HG02798 (cell line): ENCODE measurements around the gene RNF40.

ENCODE experiments used
- ATAC-seq: cut with Tn5 transposase; IDR thresholded peaks from one replicate; pipeline ENCODE4 v1.9.1; 2021; ENCODE audit warnings: mild to moderate bottlenecking; ENCODE audit not compliant: unreplicated experiment, poor library complexity

The RNF40 gene

GRCh38 chr16:30780021-30780420, 17.9 kb downstream of the RNF40 start:
- no peak for ATAC-seq

GRCh38 chr16:30780549-30780948, 18.4 kb downstream of the RNF40 start:
- ATAC-seq, result no peak

- no peak for ATAC-seq
These were observed 20.6 kb downstream of the RNF40 start for GRCh38 chr16:30782486-30783279.

DNA sequence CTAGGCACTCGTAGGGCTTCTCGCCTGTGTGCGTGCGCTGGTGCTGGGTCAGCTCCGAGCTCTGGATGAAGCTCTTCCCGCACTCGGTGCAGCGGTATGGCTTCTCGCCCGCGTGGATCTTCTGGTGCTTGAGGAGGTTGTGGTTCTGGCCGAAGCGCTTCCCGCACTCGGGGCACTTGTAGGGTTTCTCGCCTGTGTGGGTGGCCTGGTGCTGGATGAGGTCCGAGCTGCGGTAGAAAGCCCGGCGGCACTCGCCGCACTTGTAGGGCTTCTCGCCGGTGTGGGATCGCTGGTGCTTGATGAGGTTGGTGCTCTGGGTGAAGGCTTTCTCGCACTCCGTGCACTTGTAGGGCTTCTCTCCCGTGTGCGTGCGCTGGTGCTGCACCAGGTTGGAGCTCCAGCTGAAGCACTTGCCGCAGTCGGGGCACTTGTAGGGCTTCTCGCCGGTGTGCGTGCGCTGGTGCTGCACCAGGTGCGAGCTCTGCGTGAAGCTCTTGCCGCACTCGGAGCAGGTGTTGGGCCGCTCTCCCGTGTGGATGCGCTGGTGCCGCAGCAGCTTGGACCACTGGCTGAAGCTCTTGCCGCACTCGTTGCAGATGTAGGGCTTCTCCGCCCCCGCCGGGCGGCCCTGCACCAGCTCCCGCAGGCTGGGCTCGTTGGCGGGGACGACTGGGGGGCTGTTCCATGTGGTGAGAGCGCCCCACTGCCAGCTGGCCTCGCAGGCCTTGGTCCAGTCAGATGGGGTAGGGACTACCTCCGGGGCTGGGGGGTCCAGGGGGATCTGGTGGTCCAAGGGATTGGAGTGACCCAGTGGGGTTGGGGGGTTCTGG, 21.4 kb downstream of the RNF40 start:
- ATAC-seq, result no peak

DNA sequence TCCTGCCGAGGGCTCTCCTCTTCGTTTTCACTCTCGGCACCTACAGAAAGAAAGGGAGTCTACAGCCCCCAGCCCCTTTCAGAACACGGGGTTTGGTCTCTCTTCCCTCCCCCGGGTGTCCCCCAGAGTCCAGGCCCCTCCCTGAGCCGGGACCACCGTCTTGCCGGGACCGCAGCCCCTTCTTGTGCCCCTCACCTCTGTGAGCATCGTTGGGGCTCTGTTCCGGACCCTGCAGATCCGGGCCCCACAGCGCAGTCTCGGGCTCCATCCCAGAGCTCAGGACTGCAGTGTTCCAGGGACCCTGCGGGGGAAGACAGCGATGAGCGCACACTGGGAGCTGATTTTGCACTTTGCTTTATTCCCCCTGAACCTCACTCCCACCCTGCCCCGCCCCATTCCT, 22.1 kb downstream of the RNF40 start:
- no peak for ATAC-seq

- no peak for ATAC-seq
These were observed 23.3 kb downstream of the RNF40 start for GRCh38 chr16:30785126-30786106.

GRCh38 chr16:30786115-30786935, 24.2 kb downstream of the RNF40 start:
- no peak for ATAC-seq

- ATAC-seq, result no peak
These were observed 25.0 kb downstream of the RNF40 start, which contains the start of gene ZNF629 for GRCh38 chr16:30786936-30787612. TSS of gene ZNF629 (minus strand) at chr16:30787205. CDS start at chr16:30784482, 2,723 bp downstream.

DNA sequence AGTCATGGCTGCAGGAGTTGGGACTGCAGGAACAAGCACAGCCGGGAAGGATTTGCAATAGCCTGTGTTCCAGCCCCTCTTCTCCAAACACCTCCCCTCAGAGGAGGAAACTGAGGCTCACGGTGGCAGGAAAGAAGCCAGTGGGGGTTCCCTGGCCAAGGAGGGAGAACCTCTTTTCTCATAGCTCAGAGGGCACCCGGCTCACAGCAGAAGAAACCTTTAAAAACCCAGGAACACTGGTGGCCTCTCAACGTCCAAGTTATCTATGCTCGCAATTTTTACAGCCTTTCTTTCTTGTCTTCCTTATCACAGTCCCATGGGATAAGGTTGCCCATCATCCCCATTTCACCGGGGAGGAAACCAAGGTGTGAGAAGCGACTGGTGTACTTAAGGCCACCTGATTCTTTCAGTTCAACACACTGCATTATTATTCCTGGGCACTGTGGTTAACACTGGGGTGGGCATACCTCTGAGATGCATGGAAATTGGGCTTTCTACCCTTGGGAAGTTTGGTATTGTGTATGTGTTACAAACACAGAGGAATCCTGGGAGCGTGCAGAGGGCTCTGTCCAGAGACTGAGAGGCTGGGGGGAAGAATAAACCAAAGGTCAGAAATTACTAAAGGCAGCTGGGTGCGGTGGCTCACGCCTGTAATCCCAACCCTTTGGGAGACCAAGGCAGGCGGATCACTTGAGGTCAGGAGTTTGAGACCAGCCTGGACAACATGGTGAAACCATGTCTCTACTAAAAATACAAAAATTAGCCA, 25.7 kb downstream of the RNF40 start:
- ATAC-seq, result no peak

DNA sequence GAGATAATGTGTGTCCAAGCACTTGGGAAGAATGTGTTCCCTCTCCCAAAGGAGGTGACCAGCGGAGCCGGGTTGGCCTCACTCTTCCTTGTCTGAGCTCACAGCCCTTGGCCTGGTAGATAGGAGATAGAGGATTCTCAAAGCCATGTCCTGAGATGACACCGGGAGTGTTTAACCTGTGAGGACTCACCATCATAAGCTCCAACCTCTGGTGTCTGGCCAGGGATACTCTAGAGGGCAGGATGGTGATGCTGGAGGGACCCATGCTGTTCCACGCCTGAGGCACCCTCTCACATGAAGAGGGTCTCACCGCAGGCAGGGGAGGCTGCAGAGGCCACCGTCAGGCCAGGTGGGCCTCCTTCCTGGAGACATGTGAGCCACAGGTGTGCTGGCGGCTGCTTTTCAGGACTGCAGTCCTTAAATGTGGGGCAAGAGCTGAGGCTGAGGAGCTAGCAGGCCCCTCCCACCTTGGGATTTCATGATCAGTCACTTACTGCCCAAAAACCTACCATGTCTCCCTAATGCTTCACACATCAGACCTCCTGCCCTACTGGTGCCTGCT, 31.5 kb downstream of the RNF40 start:
- ATAC-seq, result no peak

- ATAC-seq, result no peak
These were observed 32.5 kb downstream of the RNF40 start for GRCh38 chr16:30794634-30795033.

GRCh38 chr16:30797670-30798309, 35.7 kb downstream of the RNF40 start:
- ATAC-seq, result no peak

GRCh38 chr16:30802936-30803335, 40.8 kb downstream of the RNF40 start:
- ATAC-seq, result no peak

- ATAC-seq, result no peak
These were observed 42.9 kb downstream of the RNF40 start for GRCh38 chr16:30805056-30805369.

DNA sequence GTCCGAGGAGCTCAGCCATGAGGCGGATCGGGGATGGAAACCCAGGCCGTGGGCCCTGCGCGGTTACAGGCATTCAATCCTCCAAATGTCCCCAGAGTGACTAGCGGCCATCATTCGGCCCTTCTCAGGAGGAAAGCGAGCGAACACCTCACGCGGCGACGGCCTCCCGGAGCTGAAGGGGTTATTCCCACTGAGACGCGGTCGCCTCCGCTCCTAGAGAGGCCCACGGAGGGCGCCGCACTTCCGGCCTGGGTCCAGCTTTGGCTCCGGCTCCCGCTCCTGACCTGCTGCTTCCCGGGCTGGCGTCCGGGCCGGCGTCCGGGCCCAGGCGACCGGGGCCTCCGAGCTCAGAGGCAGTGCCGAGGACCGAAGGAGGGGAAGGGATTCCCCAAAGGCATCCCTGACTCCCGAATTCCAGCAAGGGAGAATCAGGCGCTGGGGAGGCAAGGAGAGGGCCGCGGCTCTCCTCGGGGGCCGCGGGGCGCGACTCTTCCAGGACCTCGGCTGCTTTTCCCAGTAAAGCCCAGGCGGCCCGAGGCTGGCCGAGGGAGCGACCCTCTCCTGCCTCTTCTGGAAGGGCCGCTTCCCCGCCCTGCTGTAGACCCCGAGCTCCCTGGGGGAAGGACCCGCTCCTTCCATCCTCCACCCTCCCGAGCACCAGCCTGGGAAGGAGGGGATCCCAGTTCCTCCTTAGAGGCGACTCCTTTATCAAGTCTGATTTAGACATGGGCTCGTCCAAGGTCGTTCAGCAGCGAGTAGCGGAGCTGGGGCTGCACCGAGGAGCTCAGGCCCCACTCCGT, 43.4 kb downstream of the RNF40 start:
- ATAC-seq, result peak; percentile 62

DNA sequence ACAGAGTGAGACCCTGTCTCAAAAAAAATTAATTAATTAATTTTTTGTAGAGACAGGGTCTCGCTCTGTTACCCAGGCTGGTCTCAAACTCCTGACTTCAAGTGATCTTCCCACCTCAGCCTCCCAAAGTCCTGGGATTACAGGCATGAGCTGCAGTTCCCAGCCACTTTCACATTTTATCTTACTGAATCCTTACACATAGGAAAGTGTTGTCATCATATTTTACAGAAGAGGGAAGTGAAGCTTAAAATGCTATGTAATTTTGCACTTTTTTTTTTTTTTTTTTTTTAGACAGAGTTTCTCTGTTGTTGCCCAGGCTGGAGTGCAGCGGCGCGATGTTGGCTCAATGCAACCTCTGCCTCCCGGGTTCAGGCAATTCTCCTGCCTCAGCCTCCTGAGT, 46.0 kb downstream of the RNF40 start:
- ATAC-seq, result no peak
